Fibroblast of skin of right quadriceps (primary cell): Measurements from ENCODE around the gene CEP112.
"Not testable (repeated sequence)": the region's sequence is repeated elsewhere in the genome, so short reads cannot be mapped to it uniquely, and the experiment has no call there.

Experiments used
- DNase-seq: peaks from one replicate; pipeline ENCODE4 v3.0.0-alpha.2; 2013

Gene CEP112

GRCh38 chr17:65755799-65756198, 436.1 kb downstream of the CEP112 start:
- no peak for DNase-seq

- DNase-seq = no peak
These were observed 437.3 kb downstream of the CEP112 start for GRCh38 chr17:65754630-65755029.

DNA sequence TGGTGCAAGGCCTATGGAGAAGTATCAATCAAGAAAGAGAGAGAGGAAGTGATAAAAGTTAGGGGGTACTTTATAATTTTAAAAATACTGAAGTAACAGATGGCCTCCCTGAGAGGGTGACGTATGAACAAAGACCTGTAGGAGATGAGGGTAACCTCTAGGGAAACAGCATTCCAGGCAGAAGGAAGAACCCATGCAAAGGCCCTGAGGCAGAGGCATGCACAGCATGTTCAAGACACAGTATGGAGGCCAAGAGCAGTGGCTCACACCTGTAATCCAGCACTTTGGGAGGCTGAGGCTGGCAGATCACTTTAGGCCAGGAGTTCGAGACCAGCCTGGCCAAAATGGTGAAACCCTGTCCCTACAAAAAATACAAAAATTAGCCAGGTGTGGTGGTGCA, 437.9 kb downstream of the CEP112 start:
- DNase-seq = no peak

GRCh38 chr17:65753348-65753747, 438.6 kb downstream of the CEP112 start:
- no peak for DNase-seq

GRCh38 chr17:65751263-65751662, 440.7 kb downstream of the CEP112 start:
- no peak for DNase-seq

DNA sequence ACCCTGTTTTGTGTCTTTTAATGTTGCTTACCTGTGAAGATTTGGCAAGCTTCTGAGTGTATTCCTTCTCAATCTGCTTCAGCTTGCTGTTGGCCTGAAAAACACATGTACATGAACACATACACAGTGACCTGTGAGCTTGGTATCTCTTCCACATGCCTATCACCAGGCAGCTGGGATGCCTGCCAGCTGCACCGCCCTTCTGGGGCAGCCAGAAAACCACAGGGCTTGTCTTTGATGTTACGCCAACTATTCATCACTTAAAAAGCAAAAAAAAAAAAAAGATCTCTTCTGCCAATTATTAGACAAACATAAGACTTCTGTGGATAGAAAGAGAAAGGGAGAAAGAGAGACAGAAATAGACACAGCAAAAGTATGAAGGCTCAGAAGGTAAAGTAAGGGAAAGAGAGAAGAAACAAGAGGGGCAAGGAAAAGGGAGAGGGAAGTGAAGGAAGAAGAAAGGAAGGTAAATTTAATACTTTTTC, 441.3 kb downstream of the CEP112 start:
- peak; percentile 92 for DNase-seq

DNA sequence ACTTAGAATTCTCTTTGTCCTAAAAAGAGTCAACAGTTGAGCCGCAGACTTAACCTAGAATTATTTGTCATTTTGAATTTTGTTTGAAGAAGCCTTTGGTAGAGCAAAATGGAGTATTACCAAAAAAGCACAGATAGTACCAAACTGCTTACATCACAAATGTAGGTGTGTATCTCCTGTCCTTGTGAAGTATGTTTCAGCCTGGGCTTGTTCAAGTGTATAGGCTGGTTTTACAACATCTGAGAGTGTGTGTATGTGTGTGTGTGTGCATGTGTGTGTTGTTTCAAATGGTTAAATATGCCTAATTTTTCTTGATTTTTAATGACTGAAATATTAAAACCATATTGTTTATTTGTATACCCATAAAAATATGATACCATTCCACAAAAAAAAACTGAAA, 441.8 kb downstream of the CEP112 start:
- DNase-seq = no peak

DNA sequence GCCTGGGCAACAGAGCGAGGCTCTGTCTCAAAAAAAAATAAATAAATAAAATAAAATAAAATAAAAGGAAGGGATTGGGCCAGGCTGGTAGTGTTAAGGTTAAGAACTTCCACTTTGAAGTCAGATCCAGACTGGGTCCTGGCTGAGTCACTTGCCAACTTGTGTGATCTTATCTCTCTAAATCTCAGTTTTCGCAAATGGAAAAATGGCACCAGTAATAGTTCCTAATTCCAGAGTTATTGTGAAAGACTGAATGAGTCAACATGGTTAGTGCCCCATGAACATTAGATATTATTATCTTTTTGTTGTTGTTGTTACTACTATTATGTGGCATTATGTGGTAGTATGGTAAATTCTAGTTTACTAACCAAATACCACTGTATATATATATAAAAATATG, 442.5 kb downstream of the CEP112 start:
- peak; percentile 18 for DNase-seq

GRCh38 chr17:65745241-65745640, 446.7 kb downstream of the CEP112 start:
- DNase-seq = no peak

DNA sequence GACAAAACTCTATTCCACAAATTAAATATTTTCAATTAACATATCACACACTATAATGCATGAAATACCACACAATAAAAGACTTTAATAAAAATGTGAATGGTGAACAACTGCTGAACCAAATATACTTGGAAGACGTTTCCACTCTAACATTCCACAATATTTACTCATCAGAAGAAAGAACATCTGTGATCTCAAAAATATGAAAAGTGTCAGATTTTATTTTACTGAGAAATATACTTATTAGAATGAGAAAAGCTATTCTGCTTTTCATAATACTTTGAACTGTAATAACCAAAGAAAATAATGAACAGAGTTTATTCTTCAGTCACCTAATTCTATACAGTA, 448.7 kb downstream of the CEP112 start:
- peak; percentile 48 for DNase-seq

GRCh38 chr17:65742403-65743307, 449.3 kb downstream of the CEP112 start:
- peak; percentile 85 for DNase-seq

GRCh38 chr17:65741710-65742109, 450.2 kb downstream of the CEP112 start:
- DNase-seq = no peak

- DNase-seq = no peak
These were observed 452.9 kb downstream of the CEP112 start for GRCh38 chr17:65739034-65739433.

- no peak for DNase-seq
These were observed 454.5 kb downstream of the CEP112 start for GRCh38 chr17:65737451-65737850.

GRCh38 chr17:65733314-65733713, 458.6 kb downstream of the CEP112 start:
- DNase-seq = no peak

- DNase-seq = not testable (repeated sequence)
These were observed 459.3 kb downstream of the CEP112 start for GRCh38 chr17:65732667-65733066.

GRCh38 chr17:65730711-65731169, 461.2 kb downstream of the CEP112 start:
- DNase-seq = peak; percentile 22

GRCh38 chr17:65729207-65729606, 462.7 kb downstream of the CEP112 start:
- DNase-seq = no peak

- DNase-seq = no peak
These were observed 464.1 kb downstream of the CEP112 start for GRCh38 chr17:65727832-65728231.

- no peak for DNase-seq
These were observed 464.7 kb downstream of the CEP112 start for GRCh38 chr17:65727246-65727645.

GRCh38 chr17:65723431-65724151, 468.3 kb downstream of the CEP112 start:
- peak; percentile 14 for DNase-seq

- no peak for DNase-seq
These were observed 473.3 kb downstream of the CEP112 start for GRCh38 chr17:65718601-65719000.

DNA sequence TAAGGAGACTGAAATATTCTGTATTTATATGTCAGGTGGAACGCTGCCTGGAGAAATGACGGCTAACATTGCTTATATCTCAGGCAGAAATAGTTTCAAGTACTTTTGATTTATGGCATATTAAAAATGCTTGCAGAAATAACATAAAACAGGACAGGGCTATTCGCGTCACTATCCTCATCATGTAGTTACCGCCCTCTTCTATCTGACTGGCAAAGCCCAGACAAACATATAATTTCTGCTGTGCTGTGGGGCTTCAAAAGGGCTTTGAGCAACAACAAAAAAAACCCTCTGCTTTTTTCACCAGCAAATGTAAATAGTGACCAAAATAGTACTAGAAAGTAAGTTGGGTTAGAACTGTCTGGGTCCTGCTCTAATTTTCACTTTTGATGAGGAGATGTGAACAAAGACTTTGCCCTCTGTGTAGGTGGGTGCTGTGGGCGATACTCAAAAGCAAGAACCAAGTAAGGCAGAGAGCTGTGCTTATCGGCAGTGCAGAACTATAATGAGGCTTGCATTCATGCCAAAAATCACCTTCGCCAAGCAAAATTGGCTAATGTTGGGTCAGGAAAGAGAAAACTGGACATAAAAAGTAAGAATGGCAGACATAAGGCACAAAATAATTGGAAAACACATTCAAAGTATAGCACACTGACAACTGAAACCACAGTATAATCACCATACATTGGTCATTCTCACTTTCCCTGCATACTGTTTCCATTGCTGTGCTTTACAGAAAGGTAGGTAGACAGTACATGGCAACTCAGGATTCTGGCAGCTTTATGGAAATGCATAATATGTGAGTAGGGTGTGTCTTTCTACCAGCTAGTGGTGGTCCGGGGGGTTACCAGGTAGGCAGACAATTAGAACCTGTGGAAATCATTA, 479.3 kb downstream of the CEP112 start:
- DNase-seq = no peak
